H1 (cell line): Measurements from ENCODE around the gene SLC25A34. TPM values are rescaled to one million over a fixed set of nuclear protein-coding genes. Genes with fewer than 3 reads are reported as not detected.

Experiments used
- BACH1 ChIP-seq: IDR thresholded peaks from 2 replicates; pipeline ENCODE4 v1.6.1; 2012; ENCODE audit warnings: low read length, improper control_type of control experiment
- KDM4A ChIP-seq: IDR thresholded peaks from one replicate; pipeline ENCODE4 v1.7.1; 2012; ENCODE audit warnings: low read depth, mild to moderate bottlenecking, moderate library complexity, low read length, inconsistent platforms; ENCODE audit not compliant: severe bottlenecking
- RBBP5 ChIP-seq: IDR thresholded peaks from 2 replicates; pipeline ENCODE4 v1.7.1; 2012; ENCODE audit warnings: low read depth, mild to moderate bottlenecking, inconsistent platforms, low read length, moderate library complexity, borderline replicate concordance
- SP4 ChIP-seq: IDR thresholded peaks from 2 replicates; pipeline ENCODE4 v1.6.1; 2012; ENCODE audit warnings: low read length, inconsistent platforms
- SUZ12 ChIP-seq: fragments of 200-600 bp; sonication (generic); IDR thresholded peaks from 2 replicates; pipeline ENCODE4 v1.6.1; 2012; ENCODE audit warnings: mild to moderate bottlenecking, inconsistent platforms, low read length, moderate library complexity, mixed read lengths
- TEAD4 ChIP-seq: IDR thresholded peaks from 2 replicates; pipeline ENCODE4 v1.6.1; 2012; ENCODE audit warnings: low read depth, low read length, inconsistent platforms, mixed read lengths
- polyA plus RNA-seq, 7 experiments: library from polyadenylated mRNA; depleted of rRNA in 3 of 7; stranded (reverse) in 5 of 7; unstranded in 2 of 7; fragments of >200 nt in 5 of 7; fragments of 200-250 nt in 2 of 7; gene quantifications; 1 replicate in 5 of 7; 2 replicates in 1 of 7; 4 replicates in 1 of 7; pipeline versions ENCODE4 v1.2.1 to v1.2.3, GENCODE V29; 2011 to 2013; ENCODE audit warnings: missing spikeins in 2 of 7, mixed read lengths in 2 of 7
- total RNA-seq: library from RNA; stranded (reverse); fragmentation: NEBNext Ultra II Directional; extraction: Animal tissue kit (Norgen Biotek cat#: 25700); gene quantifications from 2 replicates; pipeline ENCODE4 v1.2.1, GENCODE V29; 2021
- TF ChIP-seq, protein P1 (sequence below): IDR thresholded peaks from 2 replicates; pipeline ENCODE4 v1.6.1; 2011; ENCODE audit warnings: low read depth, mild to moderate bottlenecking, low read length; ENCODE audit not compliant: insufficient read depth

The SLC25A34 gene
- total and polyA plus RNA-seq, 2 of the 8 experiments (the other 6 are each of a cell fraction or from before 2014, with no cell fraction given) = 0.48 to 0.62 TPM

GRCh38 chr1:15706751-15707150 is 29.3 kb upstream of the SLC25A34 start (continued):
- TF ChIP-seq, protein P1, sequence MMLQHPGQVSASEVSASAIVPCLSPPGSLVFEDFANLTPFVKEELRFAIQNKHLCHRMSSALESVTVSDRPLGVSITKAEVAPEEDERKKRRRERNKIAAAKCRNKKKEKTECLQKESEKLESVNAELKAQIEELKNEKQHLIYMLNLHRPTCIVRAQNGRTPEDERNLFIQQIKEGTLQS = no peak
- TF ChIP-seq RBBP5 (no peak), SUZ12 (no peak), BACH1 (no peak), TEAD4 (no peak), KDM4A (no peak), SP4 (no peak)
